Activated T-helper 1 cell treated with anti-CD3 and anti-CD28 coated beads, Interleukin-12 subunit alpha, Interleukin-12 subunit beta, Interleukin-2, Interleukin-4 antibody, amounts not matched to agents 30 ng/mL and 10 ng/mL and 1 ng/mL, durations not matched to agents 14 hours and 24 hours and 36 hours (primary cell): ENCODE data around the gene FASTKD1. TPM values are rescaled to one million over a fixed set of nuclear protein-coding genes. Genes with fewer than 3 reads are reported as not detected.

ENCODE experiments used
- DNase-seq: peaks from one replicate; pipeline ENCODE4 v3.0.0; 2021; ENCODE audit warnings: low spot score
- H3K27ac Mint-ChIP-seq: one replicate; pipeline ENCODE4 v1.8.0; 2021; ENCODE audit warnings: mild to moderate bottlenecking, mixed read lengths
- H3K27me3 Mint-ChIP-seq: one replicate; pipeline ENCODE4 v1.8.0; 2022; ENCODE audit warnings: mild to moderate bottlenecking, moderate library complexity, mixed read lengths; ENCODE audit not compliant: insufficient read depth
- H3K36me3 Mint-ChIP-seq: one replicate; pipeline ENCODE4 v1.8.0; 2021; ENCODE audit warnings: low read depth, mixed read lengths
- H3K4me1 Mint-ChIP-seq: one replicate; pipeline ENCODE4 v1.8.0; 2021; ENCODE audit warnings: low read depth, mixed read lengths
- H3K4me3 Mint-ChIP-seq: one replicate; pipeline ENCODE4 v1.8.0; 2021; ENCODE audit warnings: mild to moderate bottlenecking, moderate library complexity, mixed read lengths
- H3K9me3 Mint-ChIP-seq: one replicate; pipeline ENCODE4 v1.8.0; 2021; ENCODE audit warnings: mixed read lengths
- intact Hi-C: fragments of 100-400 bp; cut with micrococcal nuclease; formaldehyde crosslinking; loops from one replicate; pipeline ENCODE4 v1.15.1; 2024
- total RNA-seq: library from RNA; stranded (reverse); gene quantifications from 2 replicates; pipeline ENCODE4 v1.2.3, GENCODE V29; 2022

The FASTKD1 gene
- total RNA-seq, 1 donor from 2014 or later, result 50.4 TPM

DNA sequence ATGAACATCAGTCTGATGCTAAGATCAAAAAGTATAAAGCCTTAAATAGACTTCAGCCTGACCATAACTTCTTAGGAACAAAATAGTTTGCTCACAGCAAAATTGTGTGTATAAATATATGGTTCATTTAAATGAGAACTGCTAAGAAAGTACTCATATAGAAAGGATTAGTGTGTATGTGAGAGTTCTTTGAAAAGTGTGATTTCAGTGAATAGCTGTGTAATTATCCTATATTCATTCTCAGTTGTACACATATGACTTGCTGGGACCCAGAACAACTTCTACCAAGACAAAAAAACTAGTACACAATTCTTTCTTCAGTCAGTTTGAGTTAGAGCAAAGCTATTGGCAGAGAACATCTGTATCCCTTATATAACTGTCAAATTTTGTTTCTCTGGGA, 87.2 kb downstream of the FASTKD1 start:
- intact Hi-C loops, result no loop called here
- no peaks in the 10 kb centered on the region for H3K4me1 Mint-ChIP-seq
- no peaks in the 10 kb centered on the region for H3K9me3 Mint-ChIP-seq
- no peaks in the 10 kb centered on the region for H3K27me3 Mint-ChIP-seq
- H3K4me3 Mint-ChIP-seq, result no peak overlapping the region
- no peak for DNase-seq
- H3K36me3 Mint-ChIP-seq, result peaks cover 2% of the 10 kb centered on the region
- H3K27ac Mint-ChIP-seq, result no peak overlapping the region

DNA sequence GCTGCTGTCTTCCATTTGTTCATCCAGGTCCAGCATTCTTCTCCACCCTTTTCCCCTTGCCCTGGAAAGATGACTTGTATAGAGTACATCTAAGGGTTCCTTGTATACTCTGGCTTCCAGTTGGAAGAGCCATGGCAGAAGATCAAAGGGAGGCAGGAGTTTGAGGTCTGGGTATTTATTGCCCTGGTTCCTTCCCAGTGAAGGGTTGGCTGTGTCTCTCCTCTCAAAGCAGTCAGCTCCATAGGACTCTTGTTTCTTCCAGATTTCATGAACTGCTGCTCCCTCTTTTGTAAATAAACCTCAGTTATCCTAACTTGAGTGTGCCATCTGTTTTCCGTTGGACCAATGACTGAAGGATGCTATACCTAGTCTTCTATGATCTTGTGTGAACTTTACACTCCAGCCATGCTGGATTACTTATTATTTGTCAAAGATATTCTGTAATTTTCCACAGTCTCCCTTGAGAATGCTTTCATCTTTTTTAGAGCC, 88.0 kb downstream of the FASTKD1 start:
- Mint-ChIP-seq H3K27me3 (no peaks in the 10 kb centered on the region), H3K4me1 (no peaks in the 10 kb centered on the region), H3K27ac (no peak overlapping the region), H3K4me3 (no peak overlapping the region), H3K36me3 (peaks cover 2% of the 10 kb centered on the region), H3K9me3 (no peaks in the 10 kb centered on the region)
- intact Hi-C loops, result no loop called here
- no peak for DNase-seq

DNA sequence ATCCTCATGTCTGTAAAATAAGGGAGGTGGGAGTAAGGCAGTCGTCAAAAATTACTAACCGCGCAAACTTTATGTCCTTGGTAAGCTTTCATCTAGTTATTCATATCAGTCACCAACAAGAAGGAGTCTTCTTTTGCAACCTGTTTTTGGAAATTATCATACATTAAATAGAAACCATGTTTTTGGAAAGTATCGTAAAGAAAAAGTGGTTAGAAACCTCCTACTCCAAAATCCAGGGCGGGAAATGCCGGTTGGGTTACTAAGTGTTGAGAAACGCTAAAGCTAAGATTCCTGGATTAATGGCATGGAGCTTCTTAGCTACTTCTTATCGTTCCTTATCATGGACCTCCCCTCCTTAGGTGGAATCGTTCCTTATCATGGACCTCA, 93.6 kb downstream of the FASTKD1 start:
- peaks cover 2% of the 10 kb centered on the region for H3K36me3 Mint-ChIP-seq
- H3K9me3 Mint-ChIP-seq, result no peaks in the 10 kb centered on the region
- H3K27ac Mint-ChIP-seq, result no peak overlapping the region
- no peak for DNase-seq
- peaks cover 14% of the 10 kb centered on the region for H3K4me1 Mint-ChIP-seq
- intact Hi-C loops, result no loop called here
- H3K27me3 Mint-ChIP-seq, result peaks cover 2% of the 10 kb centered on the region
- H3K4me3 Mint-ChIP-seq, result peak overlapping the region; percentile 88

Other genes with a start within 250 kb of the FASTKD1 start
- gene LRP2, start 211.3 kb downstream of the FASTKD1 start, total RNA-seq, result 0.05 and 0.17 TPM in 2 replicates
- 3.3 and 3.6 TPM in 2 replicates for gene BBS5, start 94.4 kb downstream of the FASTKD1 start, total RNA-seq
- not detected in 2 replicates for gene KLHL41, start 64.2 kb downstream of the FASTKD1 start, total RNA-seq
- gene PPIG, start 10.5 kb upstream of the FASTKD1 start, total RNA-seq, result 54.2 and 56.3 TPM in 2 replicates
- gene CFAP210, start 120.5 kb upstream of the FASTKD1 start, total RNA-seq, result not detected in 2 replicates
- 4.5 and 4.6 TPM in 2 replicates for gene PHOSPHO2, start 120.6 kb upstream of the FASTKD1 start, total RNA-seq
- 5.2 and 11.6 TPM in 2 replicates for gene KLHL23, start 160.0 kb upstream of the FASTKD1 start, total RNA-seq
- gene SSB, start 225.0 kb upstream of the FASTKD1 start, total RNA-seq, result 101 and 107 TPM in 2 replicates